Left renal pelvis (tissue), 4 donors: Measurements from ENCODE around the gene JUND. TPM values are rescaled to one million over a fixed set of nuclear protein-coding genes. Genes with fewer than 3 reads are reported as not detected.

ENCODE experiments used
- DNase-seq, 4 donors: peaks; one replicate each; pipeline ENCODE4 v3.0.0-alpha.2; 2013; ENCODE audit warnings: low read depth in 4 of 4, low spot score in 3 of 4
- polyA plus RNA-seq, 4 donors: library from polyadenylated mRNA; unstranded; fragments of 120-200 nt; gene quantifications; one replicate each; pipeline ENCODE4 v1.2.1, GENCODE V29; 2013; ENCODE audit not compliant: insufficient read length in 4 of 4

JUND gene
- polyA plus RNA-seq, 4 donors, result 57.4 to 363 (median 84.8) TPM

- no peak for DNase-seq
Observed at GRCh38 chr19:18253130-18253529, 28.3 kb downstream of the JUND start.

DNA sequence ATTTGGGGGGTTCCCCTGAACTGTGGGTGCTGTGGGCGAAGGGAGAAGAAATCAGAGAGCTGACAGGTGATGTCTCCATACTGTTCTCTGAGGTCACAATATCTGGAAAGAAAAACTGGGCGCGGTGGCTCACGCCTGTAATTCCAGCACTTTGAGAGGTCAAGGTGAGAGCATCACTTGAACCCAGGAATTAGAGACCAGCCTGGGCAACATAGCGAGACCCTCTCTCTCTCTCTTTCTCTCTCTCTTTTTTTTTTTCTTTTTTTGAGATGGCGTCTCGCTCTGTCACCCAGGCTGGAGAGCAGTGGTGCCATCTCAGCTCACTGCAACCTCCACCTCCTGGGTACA is 29.1 kb downstream of the JUND start:
- DNase-seq, result no peak

GRCh38 chr19:18251587-18252369 is 29.6 kb downstream of the JUND start:
- DNase-seq, result peak in 1 of 4 donors; percentile 33

DNA sequence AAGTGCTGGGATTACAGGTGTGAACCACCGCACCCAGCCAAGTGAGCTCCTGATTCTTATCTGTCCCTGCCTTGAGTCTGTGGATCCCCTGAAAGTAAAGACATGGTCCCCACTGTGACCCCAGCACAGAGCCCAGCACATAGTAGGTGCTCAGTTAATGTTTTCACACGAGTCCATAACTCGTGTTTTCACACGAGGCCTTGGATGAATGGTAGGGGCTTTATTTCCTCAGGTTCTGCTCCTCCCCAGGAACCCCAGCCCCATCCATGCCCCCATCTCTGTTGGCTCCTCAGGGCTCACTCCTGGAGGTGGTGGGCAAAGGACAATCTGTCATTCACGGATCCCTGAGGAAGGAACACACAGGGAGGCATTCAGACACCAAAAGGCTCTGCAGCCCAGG is 31.6 kb downstream of the JUND start:
- DNase-seq, result no peak

DNA sequence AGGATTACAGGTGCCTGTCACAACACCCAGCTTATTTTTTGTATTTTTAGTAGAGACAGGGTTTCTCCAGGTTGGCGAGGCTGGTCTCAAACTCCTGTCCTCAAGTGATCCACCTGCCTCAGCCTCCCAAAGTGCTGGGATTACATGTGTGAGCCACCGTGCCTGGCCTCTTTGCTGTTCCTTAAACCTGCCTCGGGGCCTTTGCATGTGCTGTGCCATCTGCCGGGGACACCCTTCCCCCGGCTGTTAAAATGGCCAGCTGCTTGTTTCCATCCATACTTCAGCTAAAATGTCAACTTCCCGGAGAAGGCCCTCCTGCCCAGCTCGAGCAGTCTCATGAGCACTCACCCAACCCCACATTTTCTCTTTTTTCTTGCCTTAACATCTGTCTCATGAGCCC is 36.1 kb downstream of the JUND start:
- no peak for DNase-seq

DNA sequence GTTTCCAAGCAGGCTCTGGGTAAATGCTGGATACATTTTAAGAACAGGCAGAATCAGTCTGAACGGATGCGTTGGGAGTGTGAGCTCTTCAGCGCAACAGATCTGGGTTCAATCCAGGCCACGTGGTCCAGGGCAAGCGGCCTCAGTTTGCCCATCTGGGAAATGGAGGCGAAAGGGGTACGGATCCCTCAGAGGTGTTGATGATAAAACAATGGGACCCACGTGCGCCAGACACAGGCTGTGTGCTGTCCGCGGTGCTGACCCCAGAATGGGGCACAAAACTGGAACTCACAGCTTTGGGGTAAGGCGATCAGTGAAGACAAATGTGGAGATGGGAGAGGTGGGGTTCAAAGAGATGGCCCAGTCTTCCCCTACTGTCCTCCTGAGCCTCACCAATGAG is 42.1 kb downstream of the JUND start:
- DNase-seq, result no peak

- DNase-seq, result no peak
Observed at GRCh38 chr19:18234194-18234593, 47.2 kb downstream of the JUND start.

DNA sequence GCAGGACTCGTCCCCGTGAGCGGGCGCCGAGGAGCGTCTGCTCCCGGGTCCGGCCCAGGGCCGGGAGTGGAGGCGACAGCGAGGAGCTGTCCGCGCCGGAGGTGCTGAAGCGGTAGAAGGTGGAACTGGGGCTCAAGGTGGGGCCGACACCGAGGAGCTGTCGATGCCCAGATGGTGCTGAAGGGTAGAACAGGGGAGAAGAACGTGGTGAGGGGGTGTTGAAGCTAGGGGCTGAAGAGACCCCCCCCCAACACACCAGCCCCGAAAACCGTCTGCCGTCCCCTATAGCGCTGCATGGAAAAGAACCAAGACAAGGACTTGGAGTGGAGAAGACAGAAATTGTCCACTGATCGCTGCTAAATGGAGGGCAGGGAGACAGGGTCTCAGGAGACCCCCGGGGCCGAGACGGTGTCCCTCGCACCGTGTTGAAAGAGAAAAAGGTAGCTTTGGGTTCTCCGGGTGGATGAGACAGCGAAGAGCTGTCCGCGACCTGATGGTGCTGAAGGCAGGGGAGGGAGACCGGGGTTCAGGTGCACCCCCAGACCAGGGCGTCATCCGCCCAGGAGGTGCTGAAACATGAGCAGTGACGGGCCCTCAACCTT is 48.1 kb downstream of the JUND start:
- peak in 2 of 4 donors; percentile 56 to 69 for DNase-seq

- DNase-seq, result no peak
Observed at GRCh38 chr19:18232540-18233223, 48.7 kb downstream of the JUND start.

DNA sequence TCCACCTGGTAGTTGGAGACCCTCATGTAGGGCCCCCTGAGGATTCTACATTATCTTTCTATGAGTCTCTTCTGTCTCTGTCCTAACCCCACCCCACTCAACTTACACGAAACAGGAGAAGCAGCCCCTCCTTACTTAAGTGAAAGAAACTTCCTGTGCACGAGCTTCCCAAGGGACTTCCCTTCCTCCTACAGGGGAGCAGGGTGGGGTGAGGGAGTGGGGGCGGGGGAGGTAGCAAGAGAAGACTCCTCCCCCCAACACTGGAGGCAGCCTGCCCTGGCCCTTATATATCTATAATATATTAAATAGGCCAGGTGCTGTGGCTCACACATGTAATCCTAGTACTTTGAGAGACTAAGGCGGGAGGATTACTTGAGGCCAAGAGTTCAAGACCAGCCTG is 49.6 kb downstream of the JUND start:
- no peak for DNase-seq

- no peak for DNase-seq
Observed at GRCh38 chr19:18230941-18231734, 50.3 kb downstream of the JUND start.

GRCh38 chr19:18229915-18230314 is 51.5 kb downstream of the JUND start:
- no peak for DNase-seq

Other genes with a start within 250 kb of the JUND start
- under 1 TPM; 0.09 to 0.47 (median 0.24) TPM for gene IL12RB1, start 194.7 kb downstream of the JUND start, polyA plus RNA-seq
- 1 to 10 TPM; 4.2 to 8.3 (median 4.9) TPM for gene MAST3, start 183.8 kb downstream of the JUND start, polyA plus RNA-seq
- gene PIK3R2, start 128.5 kb downstream of the JUND start, polyA plus RNA-seq, result 10 to 100 TPM; 23.8 to 33.9 (median 29.9) TPM
- gene IFI30, start 107.8 kb downstream of the JUND start, polyA plus RNA-seq, result 10 to 100 TPM in 3 of 4 donors, 1 to 10 TPM in 1; 5.6 to 18.0 (median 12.1) TPM
- 10 to 100 TPM in 1 of 4 donors, 1 to 10 TPM in 3; 5.3 to 11.2 (median 9.2) TPM for gene MPV17L2, start 88.4 kb downstream of the JUND start, polyA plus RNA-seq
- gene RAB3A, start 77.6 kb downstream of the JUND start, polyA plus RNA-seq, result 1 to 10 TPM; 4.6 to 5.3 (median 5.0) TPM
- gene PDE4C, start 55.2 kb downstream of the JUND start, polyA plus RNA-seq, result 1 to 10 TPM in 1 of 4 donors, under 1 TPM in 3; 0.25 to 1.4 (median 0.68) TPM
- 10 to 100 TPM in 1 of 4 donors, 1 to 10 TPM in 3; 5.0 to 13.4 (median 6.7) TPM for gene IQCN, start 7.2 kb downstream of the JUND start, polyA plus RNA-seq
- 100 to 1,000 TPM in 1 of 4 donors, 10 to 100 TPM in 3; 58.7 to 105 (median 86.2) TPM for gene LSM4, start 41.5 kb upstream of the JUND start, polyA plus RNA-seq
- gene PGPEP1, start 59.0 kb upstream of the JUND start, polyA plus RNA-seq, result 10 to 100 TPM; 15.5 to 26.2 (median 25.8) TPM
- gene GDF15, start 104.5 kb upstream of the JUND start, polyA plus RNA-seq, result 10 to 100 TPM in 2 of 4 donors, 1 to 10 TPM in 2; 1.1 to 23.7 (median 7.6) TPM
- gene LRRC25, start 116.0 kb upstream of the JUND start, polyA plus RNA-seq, result 1 to 10 TPM in 2 of 4 donors, under 1 TPM in 2; 0.78 to 1.6 (median 1.1) TPM
- 100 to 1,000 TPM in 1 of 4 donors, 10 to 100 TPM in 3; 68.0 to 128 (median 79.4) TPM for gene SSBP4, start 137.8 kb upstream of the JUND start, polyA plus RNA-seq
- 100 to 1,000 TPM in 2 of 4 donors, 10 to 100 TPM in 2; 98.7 to 147 (median 103) TPM for gene ISYNA1, start 156.5 kb upstream of the JUND start, polyA plus RNA-seq
- 10 to 100 TPM in 1 of 4 donors, 1 to 10 TPM in 3; 7.8 to 12.0 (median 9.0) TPM for gene ELL, start 240.4 kb upstream of the JUND start, polyA plus RNA-seq